DOHH2 (cell line): Measurements from ENCODE around the gene PBOV1.

Experiments used
- H3F3A ChIP-seq: fragments of 200-600 bp; sonication (generic), shearing (Covaris generic); 2 replicates; pipeline ENCODE4 v1.6.0; 2016; ENCODE audit warnings: antibody characterized with exemption, mild to moderate bottlenecking; ENCODE audit not compliant: control insufficient read depth, insufficient read depth
- H3K27ac ChIP-seq: fragments of 200-600 bp; sonication (generic); 2 replicates; pipeline ENCODE4 v1.5.1; 2014; ENCODE audit warnings: low read depth, mild to moderate bottlenecking, low read length, moderate library complexity
- H3K27me3 ChIP-seq: fragments of 200-600 bp; sonication (generic); 2 replicates; pipeline ENCODE4 v1.6.1; 2014; ENCODE audit warnings: mild to moderate bottlenecking, low read length, mixed read lengths; ENCODE audit not compliant: control insufficient read depth
- H3K36me3 ChIP-seq: fragments of 200-600 bp; sonication (generic); 2 replicates; pipeline ENCODE4 v1.6.1; 2014; ENCODE audit warnings: mild to moderate bottlenecking, low read length, moderate library complexity, mixed read lengths; ENCODE audit not compliant: control insufficient read depth
- H3K4me1 ChIP-seq: fragments of 200-600 bp; sonication (generic); 2 replicates; pipeline ENCODE4 v1.6.1; 2014; ENCODE audit warnings: mild to moderate bottlenecking, low read length, mixed read lengths; ENCODE audit not compliant: control insufficient read depth
- H3K4me2 ChIP-seq: fragments of 200-600 bp; sonication (generic); 2 replicates; pipeline ENCODE4 v1.6.0; 2014; ENCODE audit warnings: mild to moderate bottlenecking, low read length, moderate library complexity
- H3K4me3 ChIP-seq: fragments of 200-600 bp; sonication (generic); 2 replicates; pipeline ENCODE4 v1.5.1; 2014; ENCODE audit warnings: mild to moderate bottlenecking, low read length, mixed read lengths
- H3K79me2 ChIP-seq: fragments of 200-600 bp; sonication (generic); 2 replicates; pipeline ENCODE4 v1.6.1; 2014; ENCODE audit warnings: mild to moderate bottlenecking, low read length, mixed read lengths; ENCODE audit not compliant: control insufficient read depth
- H3K9me2 ChIP-seq: fragments of 200-600 bp; sonication (generic); replicated peaks from 2 replicates; pipeline ENCODE4 v1.6.1; 2014; ENCODE audit warnings: mild to moderate bottlenecking, low read length, mixed read lengths; ENCODE audit not compliant: control insufficient read depth
- H3K9me3 ChIP-seq: fragments of 200-600 bp; sonication (generic); 2 replicates; pipeline ENCODE4 v1.6.1; 2014; ENCODE audit warnings: antibody characterized with exemption, low read length, mixed read lengths; ENCODE audit not compliant: control insufficient read depth, insufficient read depth
- H4K20me1 ChIP-seq: fragments of 200-600 bp; sonication (generic); 2 replicates; pipeline ENCODE4 v1.6.0; 2014; ENCODE audit warnings: low read depth, mild to moderate bottlenecking, antibody characterized with exemption, low read length, moderate library complexity; ENCODE audit not compliant: control insufficient read depth, insufficient read depth
- CTCF ChIP-seq: fragments of 200-600 bp; sonication (generic); IDR thresholded peaks from one replicate; pipeline ENCODE4 v1.5.1; 2014; ENCODE audit warnings: antibody characterized with exemption, mild to moderate bottlenecking, low read depth, low read length; ENCODE audit not compliant: poor library complexity, severe bottlenecking
- EZH2phosphoT487 ChIP-seq: fragments of 200-600 bp; sonication (generic); IDR thresholded peaks from 2 replicates; pipeline ENCODE4 v1.6.1; 2017; ENCODE audit warnings: borderline replicate concordance, mild to moderate bottlenecking, antibody characterized with exemption, low read length, moderate library complexity, mixed read lengths

PBOV1 gene

GRCh38 chr6:138197570-138197969 is 20.7 kb downstream of the PBOV1 start:
- Histone ChIP-seq H4K20me1 (no peaks in the 10 kb centered on the region), H3K9me2 (no peaks in the 10 kb centered on the region), H3K27me3 (no peaks in the 10 kb centered on the region), H3F3A (no peaks in the 10 kb centered on the region), H3K4me2 (no peak overlapping the region), H3K4me3 (no peak overlapping the region), H3K27ac (no peak overlapping the region), H3K36me3 (no peaks in the 10 kb centered on the region), H3K4me1 (no peaks in the 10 kb centered on the region), H3K79me2 (no peaks in the 10 kb centered on the region), H3K9me3 (no peaks in the 10 kb centered on the region)
- TF ChIP-seq EZH2phosphoT487 (no peak), CTCF (no peak)

GRCh38 chr6:138196122-138196738 is 22.1 kb downstream of the PBOV1 start:
- H4K20me1 ChIP-seq: no peaks in the 10 kb centered on the region
- H3K9me3 ChIP-seq: no peaks in the 10 kb centered on the region
- no peaks in the 10 kb centered on the region for H3K27me3 ChIP-seq
- no peaks in the 10 kb centered on the region for H3F3A ChIP-seq
- no peaks in the 10 kb centered on the region for H3K9me2 ChIP-seq
- no peak overlapping the region for H3K27ac ChIP-seq
- TF ChIP-seq CTCF: no peak
- TF ChIP-seq EZH2phosphoT487: no peak
- H3K36me3 ChIP-seq: no peaks in the 10 kb centered on the region
- no peaks in the 10 kb centered on the region for H3K4me1 ChIP-seq
- H3K79me2 ChIP-seq: no peaks in the 10 kb centered on the region
- H3K4me2 ChIP-seq: no peak overlapping the region
- H3K4me3 ChIP-seq: no peak overlapping the region

GRCh38 chr6:138194287-138194686 is 24.0 kb downstream of the PBOV1 start:
- Histone ChIP-seq H3K9me3 (no peaks in the 10 kb centered on the region), H4K20me1 (no peaks in the 10 kb centered on the region), H3K79me2 (no peaks in the 10 kb centered on the region), H3K4me2 (no peak overlapping the region), H3K36me3 (no peaks in the 10 kb centered on the region), H3K9me2 (no peaks in the 10 kb centered on the region), H3K27ac (no peak overlapping the region), H3K27me3 (no peaks in the 10 kb centered on the region), H3F3A (no peaks in the 10 kb centered on the region), H3K4me1 (no peaks in the 10 kb centered on the region), H3K4me3 (no peak overlapping the region)
- TF ChIP-seq CTCF: no peak
- TF ChIP-seq EZH2phosphoT487: no peak
